GM12892 (cell line): ENCODE results near the gene ASCL3.

Source experiments
- POLR2A ChIP-seq: IDR thresholded peaks from 2 replicates; pipeline ENCODE4 v1.6.1; 2011; ENCODE audit warnings: low read depth, low read length, control low read depth
- POLR2AphosphoS5 ChIP-seq: IDR thresholded peaks from 2 replicates; pipeline ENCODE4 v1.6.1; 2011; ENCODE audit warnings: low read depth, low read length, control low read depth
- TAF1 ChIP-seq: IDR thresholded peaks from 2 replicates; pipeline ENCODE4 v1.6.1; 2011; ENCODE audit warnings: low read depth, mild to moderate bottlenecking, control low read depth, low read length, borderline replicate concordance

DNA sequence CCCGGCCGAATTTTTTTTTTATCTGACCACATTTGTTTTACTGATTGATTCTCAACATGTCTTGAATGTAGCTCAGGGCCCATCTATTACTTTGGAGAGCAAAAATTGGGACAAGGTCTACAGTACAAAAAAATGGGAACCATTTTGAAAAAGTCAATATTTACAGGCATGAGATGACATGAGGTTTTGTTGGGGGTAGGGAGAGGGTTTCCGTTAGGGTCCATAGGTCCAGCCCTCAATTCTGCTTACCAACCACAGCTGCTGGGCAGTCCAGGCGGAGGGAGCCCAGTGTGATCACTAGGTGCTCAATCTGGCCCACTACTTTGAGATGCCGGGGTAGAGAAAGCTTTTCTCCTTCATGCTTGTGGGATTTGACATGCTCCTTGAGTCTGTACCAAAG lies 42.6 kb upstream of the ASCL3 start:
- TF ChIP-seq POLR2AphosphoS5 (no peak), TAF1 (no peak), POLR2A (no peak)
